Right renal pelvis (tissue), 4 donors: ENCODE data around the gene SAMD7. TPM values are rescaled to one million over a fixed set of nuclear protein-coding genes. Genes with fewer than 3 reads are reported as not detected.

Experiments used
- DNase-seq, 4 donors: peaks; one replicate each; pipeline ENCODE4 v3.0.0-alpha.2; 2013; ENCODE audit warnings: low read depth in 4 of 4, low spot score in 3 of 4, missing footprints in 1 of 4
- polyA plus RNA-seq, 4 donors: library from polyadenylated mRNA; unstranded; fragments of 120-200 nt; gene quantifications; one replicate each; pipeline ENCODE4 v1.2.1, GENCODE V29; 2013; ENCODE audit not compliant: insufficient read length in 4 of 4

Gene SAMD7
- polyA plus RNA-seq, 4 donors: not detected

DNA sequence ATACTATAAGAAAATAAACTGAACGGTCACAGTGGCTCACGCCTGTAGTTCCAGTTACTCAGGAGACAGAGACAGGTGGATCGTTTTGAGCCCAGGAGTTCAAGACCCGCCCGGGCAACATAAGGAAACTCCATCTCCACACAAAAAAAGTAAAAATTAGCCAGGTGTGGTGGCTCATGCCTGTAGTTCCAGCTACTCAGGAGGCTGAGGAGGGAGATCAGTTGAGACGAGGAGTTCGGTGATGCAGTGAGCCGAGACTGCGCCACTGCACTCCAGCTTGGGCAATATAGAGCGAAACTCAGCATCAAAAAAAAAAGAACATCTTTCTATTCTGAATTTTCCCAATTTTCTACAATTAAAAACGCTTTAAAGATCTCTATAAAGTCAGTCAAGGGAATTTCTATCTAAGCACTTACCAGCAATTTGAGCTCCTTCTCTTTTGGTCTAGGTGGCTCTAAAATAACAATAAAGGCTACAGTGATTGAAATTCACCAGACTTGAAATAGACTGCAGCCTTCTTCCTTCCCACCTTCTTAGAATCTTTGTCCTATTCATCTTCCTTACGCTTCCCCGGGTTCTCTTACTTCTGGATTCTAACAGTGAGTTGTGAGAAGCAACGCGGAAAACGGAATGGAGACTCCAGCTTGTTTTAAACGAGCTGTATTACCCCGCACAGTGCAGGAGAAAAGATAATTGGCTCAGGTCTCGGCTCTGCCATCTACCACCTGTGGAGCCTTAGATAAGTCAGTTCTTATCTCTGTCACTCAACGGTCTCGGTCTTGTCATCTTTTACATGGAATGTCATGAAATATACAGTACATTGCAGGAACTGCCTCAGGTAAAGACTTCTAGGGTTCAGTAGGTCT is 54.4 kb downstream of the SAMD7 start:
- DNase-seq: no peak

DNA sequence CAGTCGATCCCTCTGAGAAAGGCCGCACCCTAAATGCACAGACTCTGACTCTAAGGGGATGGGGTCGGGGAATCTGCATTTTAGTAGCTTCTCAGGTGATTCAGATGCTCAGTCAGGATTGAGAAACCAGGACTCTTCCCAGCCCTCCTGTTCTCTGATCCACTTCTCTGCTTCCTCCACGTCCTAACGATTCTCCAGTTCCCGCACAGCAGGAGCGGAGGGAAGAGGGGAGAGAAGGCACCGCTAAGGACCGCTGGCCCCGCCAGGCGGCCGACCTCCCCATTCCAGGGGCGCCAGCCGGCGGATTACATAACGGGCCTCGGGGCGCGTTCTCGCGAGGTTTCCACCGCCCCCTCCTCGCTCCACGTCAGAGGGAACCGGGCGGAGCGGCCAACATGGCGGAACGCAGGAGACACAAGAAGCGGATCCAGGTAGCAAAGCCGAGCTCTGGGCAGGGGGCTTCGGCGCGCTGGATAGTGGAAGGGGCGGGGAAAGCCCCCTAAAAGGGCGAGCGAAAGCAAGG is 55.1 kb downstream of the SAMD7 start, which contains the start of gene SEC62:
TSS of gene SEC62 (plus strand) at position 380 of the 523 bp plus-strand sequence. CDS start at position 396, 16 bp downstream.
- peak; percentile 90 to 92 (median 92) for DNase-seq

DNA sequence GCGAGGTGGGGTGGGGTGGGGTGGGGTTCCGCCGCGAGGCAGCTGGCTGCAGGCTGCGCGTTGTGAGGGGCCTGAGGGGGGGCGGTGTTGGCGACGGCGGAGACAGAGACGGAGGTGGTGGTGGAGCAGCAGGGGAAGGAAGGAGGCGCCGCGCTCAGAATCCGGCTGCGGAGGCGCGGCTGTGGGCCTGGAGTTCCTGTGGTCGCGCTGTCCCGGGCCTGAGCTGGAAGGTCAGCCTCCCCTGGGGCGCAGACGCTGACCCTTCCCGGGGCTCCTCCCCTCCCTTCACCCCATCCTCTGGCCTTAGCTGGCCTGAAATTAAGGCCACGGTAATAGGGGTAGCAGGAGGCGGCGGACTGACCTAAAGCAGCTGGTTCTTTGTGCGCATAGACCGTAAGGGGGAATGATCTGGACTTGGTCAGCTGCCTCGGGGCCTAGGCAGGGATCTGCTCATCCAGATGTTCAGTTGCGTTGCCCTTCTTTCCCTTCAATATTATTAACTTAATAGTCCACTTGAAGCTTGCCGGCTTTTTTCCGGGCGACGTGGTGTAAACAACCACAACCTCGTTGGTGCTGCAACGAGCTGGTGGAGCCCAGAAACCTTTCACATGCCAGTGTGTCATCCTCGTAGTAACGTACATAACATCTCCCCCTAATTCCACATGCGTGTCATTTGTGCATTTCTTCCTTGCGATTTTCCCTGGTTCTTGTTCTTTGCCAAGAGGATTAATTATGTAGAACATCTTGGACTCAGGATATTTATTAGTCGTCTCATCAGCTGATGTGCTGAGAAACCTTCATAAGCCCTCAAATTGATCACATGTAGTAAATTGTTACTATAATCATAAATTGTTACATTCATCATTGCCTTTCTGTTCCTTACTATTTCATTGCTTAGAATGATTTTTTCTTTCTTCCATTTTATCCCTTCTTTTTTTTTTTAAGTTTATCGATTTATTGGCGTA is 55.9 kb downstream of the SAMD7 start:
- peak in 2 of 4 donors; percentile 26 to 35 for DNase-seq

DNA sequence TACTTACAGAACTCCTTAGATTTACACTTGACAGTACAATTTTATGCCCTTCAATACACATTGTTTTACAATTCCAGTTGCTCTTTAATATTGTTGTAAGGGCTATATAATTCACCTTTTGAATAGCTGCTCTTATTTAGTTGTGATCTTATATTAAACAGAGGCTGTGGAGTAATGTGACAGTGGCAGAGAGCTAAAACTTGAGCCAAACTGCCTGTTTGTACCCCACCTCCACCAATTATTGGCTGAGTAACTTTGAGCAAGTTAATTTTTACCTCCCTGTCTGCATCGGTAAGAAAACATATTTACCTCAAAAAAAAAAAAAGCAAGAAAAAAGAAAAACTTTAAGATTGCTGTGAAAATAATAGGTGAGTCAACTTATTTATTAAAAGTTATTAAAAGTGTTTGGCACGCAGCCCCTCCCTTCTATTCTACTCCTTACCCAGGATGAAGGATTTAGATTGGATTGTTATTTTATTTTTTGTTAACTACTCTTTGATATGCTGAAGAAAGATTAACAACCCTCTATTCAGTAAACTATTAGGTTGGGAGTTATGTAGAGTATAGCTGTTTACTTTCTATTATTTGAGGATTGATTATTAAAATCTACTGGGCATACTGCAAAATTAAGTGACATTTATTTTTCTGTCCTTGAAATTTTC is 57.0 kb downstream of the SAMD7 start:
- DNase-seq: no peak

DNA sequence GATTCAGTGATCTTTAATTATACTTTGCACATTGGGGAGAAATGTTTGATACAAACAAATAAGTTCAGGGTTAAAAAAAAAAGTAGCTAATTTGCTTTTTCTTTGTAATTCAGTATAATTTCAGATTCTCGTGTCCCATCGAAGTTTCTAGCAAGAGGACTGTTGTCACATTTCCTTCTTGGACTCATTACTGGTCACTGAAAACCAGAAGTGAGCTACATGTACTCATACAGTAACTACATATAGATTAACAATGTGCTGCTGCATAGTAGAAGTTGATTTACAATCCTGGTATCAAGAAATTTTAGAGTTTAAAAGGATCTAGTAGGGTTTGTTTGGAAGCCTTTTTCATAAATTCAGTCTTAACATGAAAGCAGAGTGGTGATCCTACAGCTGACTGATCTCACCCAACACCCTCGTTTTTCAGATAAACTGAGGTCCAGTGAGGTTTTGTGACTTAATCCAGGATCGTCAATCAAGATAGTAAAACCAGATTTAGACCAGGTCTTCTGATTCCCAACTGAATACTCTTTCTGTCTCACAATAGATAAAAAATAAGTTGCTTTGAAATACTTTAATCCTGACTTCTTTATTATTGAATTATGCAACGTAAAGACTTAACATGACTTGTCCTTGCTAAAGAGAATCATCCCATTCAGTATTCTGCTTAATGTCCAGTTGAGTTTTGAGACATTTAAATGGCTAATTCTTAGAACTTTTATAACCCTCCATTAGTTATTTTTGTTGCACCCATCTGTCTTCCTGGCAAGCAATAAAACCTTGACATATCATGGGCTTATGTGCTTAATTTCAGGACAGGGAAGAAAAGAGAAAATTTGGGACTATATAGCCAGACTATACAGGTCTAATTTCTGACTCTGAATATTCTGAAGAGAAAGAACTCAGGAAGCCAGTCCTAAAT is 58.1 kb downstream of the SAMD7 start:
- DNase-seq: no peak

DNA sequence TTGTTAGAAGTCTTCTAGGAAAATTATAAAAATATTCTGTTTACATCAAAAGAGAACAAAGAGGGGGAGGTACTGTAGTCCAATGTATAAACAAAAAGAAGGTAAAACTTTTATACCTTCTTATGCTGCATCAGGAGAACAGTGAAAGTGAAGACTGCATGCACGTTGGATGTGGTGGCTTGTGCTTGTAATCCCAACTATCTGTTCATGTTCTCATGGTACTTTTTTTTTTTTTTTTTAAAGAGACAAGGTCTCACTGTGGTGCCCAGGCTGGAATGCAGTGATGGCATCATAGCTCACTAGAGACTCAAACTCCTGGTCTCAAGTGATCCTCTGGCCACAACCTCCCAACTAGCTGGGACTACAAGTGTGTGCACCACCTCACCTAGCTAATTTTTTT is 59.5 kb downstream of the SAMD7 start:
- DNase-seq: no peak

DNA sequence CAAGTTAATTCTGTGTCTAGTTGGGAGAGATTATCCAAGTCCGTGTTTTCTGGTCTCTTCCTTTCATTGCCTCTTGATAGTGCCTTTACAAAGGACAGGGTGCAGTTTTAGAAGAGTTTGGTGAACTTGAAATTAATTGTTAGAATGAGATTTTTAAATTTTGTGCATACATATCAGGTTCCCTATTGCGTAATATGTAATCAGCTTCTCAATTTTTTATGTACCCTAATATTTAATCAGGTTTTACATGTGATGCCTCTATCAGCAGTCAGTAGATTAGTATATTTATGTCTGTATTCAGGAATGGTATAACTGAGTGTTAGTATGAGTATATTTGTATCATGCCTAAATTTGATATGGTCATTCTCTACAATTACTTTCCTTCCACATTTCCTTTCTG is 60.1 kb downstream of the SAMD7 start:
- no peak for DNase-seq

DNA sequence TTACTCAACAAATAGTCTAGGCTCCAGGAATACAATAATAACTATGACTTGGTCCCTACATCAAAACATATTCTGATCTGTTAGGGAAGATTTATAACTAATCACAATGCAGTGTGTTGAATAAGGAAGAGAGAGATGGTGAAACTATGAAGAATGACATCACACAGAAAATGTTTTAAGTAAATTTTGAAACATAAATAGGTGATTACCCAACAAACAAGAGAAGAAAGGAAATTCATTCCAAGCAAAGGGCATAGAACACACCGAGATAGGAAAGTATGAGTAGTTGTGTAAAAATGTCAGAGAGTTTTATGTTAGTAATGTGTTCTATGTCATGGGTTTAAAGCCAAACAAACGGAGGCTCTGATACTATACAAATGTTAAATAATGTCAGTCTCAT is 68.7 kb downstream of the SAMD7 start:
- DNase-seq: no peak

DNA sequence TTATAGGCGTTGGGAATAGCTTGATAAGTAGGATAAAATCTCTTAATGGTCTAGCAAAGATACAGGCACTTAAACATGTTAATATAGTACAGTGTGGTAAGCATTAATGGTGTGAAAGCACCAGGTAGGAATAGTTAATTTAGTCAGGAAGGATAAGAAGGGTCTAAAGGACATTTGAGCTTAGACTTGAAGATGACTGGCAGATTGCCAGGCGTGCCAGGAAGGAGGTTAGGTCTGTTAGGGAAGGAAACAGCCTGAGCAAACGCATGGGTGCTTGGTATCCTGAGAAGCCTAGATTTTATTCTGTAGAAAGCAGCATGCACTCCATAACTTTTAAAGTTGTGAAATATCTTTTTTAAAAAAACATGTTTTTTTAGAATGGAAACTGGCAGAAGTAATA is 72.9 kb downstream of the SAMD7 start:
- no peak for DNase-seq

Other genes starting within 250 kb of the SAMD7 start
- gene MECOM, start 247.9 kb upstream of the SAMD7 start, polyA plus RNA-seq: 100 to 1,000 TPM; 181 to 215 (median 202) TPM
- under 1 TPM in 1 of 4 donors, not detected in 3; 0.35 TPM for gene TERC, start 146.5 kb upstream of the SAMD7 start, polyA plus RNA-seq
- 1 to 10 TPM; 4.2 to 5.1 (median 4.9) TPM for gene ACTRT3, start 142.0 kb upstream of the SAMD7 start, polyA plus RNA-seq
- 10 to 100 TPM; 26.7 to 34.9 (median 31.6) TPM for gene MYNN, start 138.2 kb upstream of the SAMD7 start, polyA plus RNA-seq
- gene LRRIQ4, start 98.7 kb upstream of the SAMD7 start, polyA plus RNA-seq: under 1 TPM in 3 of 4 donors, not detected in 1; 0.10 to 0.17 (median 0.16) TPM
- 10 to 100 TPM; 10.7 to 13.8 (median 12.2) TPM for gene LRRC34, start 98.7 kb upstream of the SAMD7 start, polyA plus RNA-seq
- gene LRRC31, start 41.6 kb upstream of the SAMD7 start, polyA plus RNA-seq: under 1 TPM; 0.11 to 0.30 (median 0.19) TPM
- gene SEC62, start 55.2 kb downstream of the SAMD7 start, polyA plus RNA-seq: 100 to 1,000 TPM; 144 to 193 (median 183) TPM
- 10 to 100 TPM; 42.0 to 53.5 (median 46.3) TPM for gene GPR160, start 126.4 kb downstream of the SAMD7 start, polyA plus RNA-seq